ENCODE data around the gene TMEM38A. TPM values are rescaled to one million over a fixed set of nuclear protein-coding genes. Genes with fewer than 3 reads are reported as not detected.

TMEM38A gene
- total and polyA plus RNA-seq, 9 of the 15 experiments (the other 6 are each of a cell fraction or from before 2014, with no cell fraction given) = 0.35 to 2.1 (median 1.2) TPM

- H3K4me2 ChIP-seq (ENCODE audit: insufficient read depth, low read length) = peak overlapping the region; percentile 82; the same call in 1 of the 2 replicates
- intact Hi-C loops (cut with micrococcal nuclease) = loop anchor here (2.0 to 10.0 kb wide), 2 partner anchors 39 to 83 kb away; partner anchors contain the start of gene CHERP
- in situ Hi-C loops (cut with MboI) = no loop called here
- H3K27me3 ChIP-seq (ENCODE audit: control insufficient read depth in 2 of 2, insufficient read depth in 2 of 2, low read length in 2 of 2) = no peaks in the 10 kb centered on the region
- CTCF ChIA-PET (ENCODE audit: low intra/inter-chr PET ratio) = no interaction called here
- ATAC-seq (peak; percentile 12), DNase-seq (ENCODE audit: extremely low read depth in 1 of 4, low spot score in 3 of 4) (no peak), FAIRE-seq (no peak)
- peaks cover 63% of the 10 kb centered on the region for H3K36me3 ChIP-seq (ENCODE audit: control insufficient read depth, insufficient read depth, low read length)
- no TSS peak for BruUV-seq (replicated peaks)
- TF ChIP-seq E2F3 (CRISPR knock-in tag; IDR thresholded peaks at IDR 0.05) (no peak), PCBP2 (IDR thresholded peaks at IDR 0.05; ENCODE audit: low read depth, low read length, poor library complexity, severe bottlenecking) (no peak), GTF2E2 (tag; IDR thresholded peaks at IDR 0.05) (0 out of 2 replicates have a peak, but pooled peaks have one; percentile 79), PHF8 (IDR thresholded peaks at IDR 0.05; ENCODE audit: borderline replicate concordance, low read length) (peak; percentile 33; the same call in 1 of the 2 replicates), HDGF (IDR thresholded peaks at IDR 0.05) (no peak), PML (IDR thresholded peaks at IDR 0.05; ENCODE audit: low read length) (no peak), MBD2 (IDR thresholded peaks at IDR 0.05; ENCODE audit: borderline replicate concordance, low read depth) (0 out of 2 replicates have a peak, but pooled peaks have one; percentile 21), NONO (IDR thresholded peaks at IDR 0.05; ENCODE audit: low read depth in 2 of 2, low read length in 1 of 2) (peak; percentile 60 to 94; a peak in 3 of 4 replicates), CBX1 (IDR thresholded peaks at IDR 0.05; ENCODE audit: low read depth) (0 out of 2 replicates have a peak, but pooled peaks have one; percentile 4)
- H3K79me2 ChIP-seq (ENCODE audit: control insufficient read depth, insufficient read depth, low read length) = peaks cover 63% of the 10 kb centered on the region
- peaks cover 41% of the 10 kb centered on the region for H4K20me1 ChIP-seq (replicated peaks; ENCODE audit: control insufficient read depth, insufficient read depth, low read length)
- peaks cover 13 to 28% of the 10 kb centered on the region in 2 experiments; a peak in 4 of 5 replicates for H3K4me1 ChIP-seq (replicated peaks in 1 of 2; ENCODE audit: control insufficient read depth in 2 of 2, insufficient read depth in 2 of 2, low read length in 2 of 2)
- H3K4me3 ChIP-seq = peak overlapping the region; percentile 99
- no peak overlapping the region for H2AFZ ChIP-seq (ENCODE audit: low read depth, low read length)
- POLR2A ChIA-PET = interaction anchor here (0.5 to 5.0 kb wide), 12 partner anchors 8 to 652 kb away, joined by 3 to 52 read pairs (median 4); partner anchors contain the start of genes CHERP and SLC35E1
- no peaks in the 10 kb centered on the region for H3K9me3 ChIP-seq (replicated peaks; ENCODE audit: control insufficient read depth, insufficient read depth, low read depth, low read length)
- H3K9ac ChIP-seq (ENCODE audit: insufficient read depth in 1 of 2, low read depth in 2 of 2, low read length in 2 of 2) = peak overlapping the region; percentile 93 to 98
- no peaks in the 10 kb centered on the region for H3K9me1 ChIP-seq (ENCODE audit: control insufficient read depth, insufficient read depth, low read length)
- H3K27ac ChIP-seq (ENCODE audit: extremely low read depth, low read depth, low read length) = peak overlapping the region; percentile 78
- WGBS (ENCODE audit: insufficient coverage, low coverage, missing lambda C conversion rate) = 0% methylated on average over 1 of the region's 38 CpGs
Measured at GRCh38 chr19:16627928-16628182, 33.1 kb upstream of the TMEM38A start.
